Islet of Langerhans (tissue), 1 donor: Measurements from ENCODE around the gene KRTAP10-1.
"Not testable (repeated sequence)": the region's sequence is repeated elsewhere in the genome, so short reads cannot be mapped to it uniquely, and the experiment has no call there.

Experiments
- FAIRE-seq: peaks from one replicate; lab custom pipeline; 2011; peaks lifted over from hg19 to GRCh38; lab: Jason Lieb, UNC

KRTAP10-1 gene

GRCh38 chr21:44515359-44516165 lies 24.4 kb downstream of the KRTAP10-1 start:
- FAIRE-seq: no peak

- no peak for FAIRE-seq
Measured at GRCh38 chr21:44514746-44515358, 25.1 kb downstream of the KRTAP10-1 start.

GRCh38 chr21:44514218-44514520 lies 25.8 kb downstream of the KRTAP10-1 start:
- FAIRE-seq: no peak

- FAIRE-seq: no peak
Measured at GRCh38 chr21:44513389-44514217, 26.4 kb downstream of the KRTAP10-1 start.

DNA sequence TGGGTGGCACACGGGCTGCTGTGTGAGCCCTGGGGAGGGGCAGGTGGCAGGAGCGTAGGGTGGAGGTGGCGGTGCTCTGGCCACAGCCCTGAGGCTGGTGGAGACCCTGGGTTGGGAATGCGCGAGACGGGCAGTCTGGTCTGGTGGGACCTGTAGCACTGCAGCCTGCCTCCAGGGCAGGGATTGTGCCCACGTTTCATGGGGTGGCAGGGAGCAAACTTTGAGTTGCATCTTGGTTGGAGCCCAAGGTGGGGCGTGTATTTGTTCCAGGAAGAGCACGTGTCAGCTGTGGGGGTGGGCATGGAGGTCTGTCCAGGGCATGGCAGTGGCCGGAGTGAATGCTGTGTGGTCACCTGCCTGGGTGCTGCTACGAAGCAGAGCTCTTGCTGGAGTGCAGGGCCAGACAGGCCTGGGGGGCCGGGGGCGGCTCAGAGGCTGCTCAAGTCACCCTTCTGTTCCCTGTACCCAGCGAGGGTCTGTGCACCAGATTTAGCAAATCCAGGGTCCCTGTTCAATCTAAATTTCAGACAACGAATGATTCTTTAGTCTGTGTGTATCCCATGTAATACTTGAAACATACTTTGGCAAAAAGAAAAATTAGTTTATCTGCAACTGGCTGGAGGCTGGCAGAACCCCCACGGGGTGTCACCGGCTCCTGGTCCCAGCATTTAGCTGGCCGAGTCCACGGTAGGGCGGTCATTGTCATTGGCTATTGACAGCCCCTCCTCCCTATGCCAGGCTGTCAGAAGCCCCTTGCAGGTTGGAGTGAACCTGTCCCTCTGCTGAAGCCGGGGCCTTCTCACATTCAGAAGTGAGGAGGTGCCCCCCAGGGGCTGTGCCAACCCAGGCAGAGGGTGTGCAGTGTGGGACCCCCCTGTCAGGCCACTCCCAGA lies 27.3 kb downstream of the KRTAP10-1 start:
- FAIRE-seq: no peak

- no peak for FAIRE-seq
Measured at GRCh38 chr21:44511938-44512275, 28.1 kb downstream of the KRTAP10-1 start.

DNA sequence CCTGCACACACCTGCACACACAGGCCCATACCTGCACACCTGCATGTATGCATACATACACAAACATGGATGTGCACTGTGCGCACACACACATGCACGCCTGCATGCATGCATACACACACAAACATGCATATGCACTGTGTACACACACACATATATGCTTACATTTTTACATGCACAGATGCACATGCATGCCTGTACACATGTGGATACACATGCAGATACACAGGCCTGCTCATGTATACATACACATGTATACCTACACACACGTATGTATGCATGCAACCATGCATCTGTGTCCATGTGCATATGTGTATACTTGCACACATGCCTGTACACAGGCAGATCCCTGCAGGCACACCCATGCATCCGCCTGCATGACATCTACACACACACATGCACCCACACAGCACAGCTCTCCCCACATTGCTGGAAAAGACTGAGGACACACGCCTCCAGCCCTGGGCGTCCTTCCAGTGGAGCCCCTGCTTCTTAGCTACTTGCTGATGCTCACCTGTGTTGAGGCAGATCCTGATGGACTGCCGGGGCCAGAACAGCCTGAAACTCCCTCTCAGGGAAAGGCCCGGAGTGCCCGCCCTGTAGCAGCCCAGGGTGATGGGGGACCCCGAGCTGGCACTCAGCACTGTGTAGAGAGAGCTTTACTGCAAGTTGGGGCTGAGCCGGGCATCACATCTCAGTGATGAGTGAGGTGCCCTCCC lies 28.6 kb downstream of the KRTAP10-1 start:
- FAIRE-seq: no peak

- FAIRE-seq: no peak
Measured at GRCh38 chr21:44510508-44511218, 29.3 kb downstream of the KRTAP10-1 start.

- FAIRE-seq: no peak
Measured at GRCh38 chr21:44510109-44510507, 29.9 kb downstream of the KRTAP10-1 start.

DNA sequence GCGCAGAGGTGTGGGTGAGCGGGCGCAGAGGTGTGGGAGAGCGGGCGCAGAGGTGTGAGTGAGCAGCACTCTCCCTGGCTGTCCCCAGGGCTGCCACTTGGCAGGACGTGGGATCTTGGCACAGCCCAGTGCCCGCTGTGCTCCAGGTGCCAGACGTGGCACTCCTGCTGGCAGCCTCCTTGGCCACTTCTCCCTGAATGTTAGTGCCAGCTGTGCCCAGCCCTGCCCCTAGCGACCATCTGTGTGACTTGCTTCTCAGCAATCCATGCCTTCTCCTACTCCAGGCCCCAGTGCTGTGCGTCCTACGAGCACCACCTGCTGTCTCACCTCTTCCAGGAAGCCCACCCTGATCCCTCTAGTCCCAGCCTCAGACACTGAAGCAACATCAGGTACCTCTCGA lies 30.5 kb downstream of the KRTAP10-1 start:
- FAIRE-seq: no peak

DNA sequence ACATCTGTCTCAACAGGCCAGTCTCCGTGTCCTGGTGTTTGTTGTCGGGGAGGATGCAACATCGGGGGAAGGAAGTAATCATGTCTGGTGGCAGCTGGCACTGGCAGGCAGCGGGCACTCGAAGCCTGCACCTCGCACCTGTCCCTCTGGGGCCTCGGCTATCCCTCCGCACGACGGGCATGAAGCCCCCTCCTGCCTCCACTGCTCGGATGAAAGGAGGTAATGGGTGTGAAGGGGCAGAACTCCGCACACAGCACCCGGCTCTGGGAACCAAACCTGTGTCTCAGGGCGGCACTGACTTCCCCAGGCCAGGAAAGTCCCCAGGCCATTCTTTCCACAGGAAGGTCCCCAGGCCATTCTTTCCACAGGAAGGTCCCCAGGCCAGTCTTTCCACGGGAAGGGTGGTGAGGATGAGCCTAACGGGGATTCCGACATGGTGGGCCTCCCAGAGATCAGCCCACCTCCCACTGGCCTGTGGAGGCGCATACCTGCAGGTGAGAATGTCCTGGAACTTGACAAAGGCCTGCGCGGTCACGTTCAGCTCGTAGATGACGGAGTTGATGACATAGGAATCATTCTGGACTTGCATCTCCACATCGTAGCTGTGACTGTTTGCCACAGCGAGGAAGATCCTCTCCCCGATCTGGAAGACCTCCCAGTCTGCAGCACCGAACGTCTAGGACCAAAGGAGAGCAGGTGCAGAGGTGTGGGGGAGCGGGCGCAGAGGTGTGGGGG lies 31.1 kb downstream of the KRTAP10-1 start:
- FAIRE-seq: no peak

DNA sequence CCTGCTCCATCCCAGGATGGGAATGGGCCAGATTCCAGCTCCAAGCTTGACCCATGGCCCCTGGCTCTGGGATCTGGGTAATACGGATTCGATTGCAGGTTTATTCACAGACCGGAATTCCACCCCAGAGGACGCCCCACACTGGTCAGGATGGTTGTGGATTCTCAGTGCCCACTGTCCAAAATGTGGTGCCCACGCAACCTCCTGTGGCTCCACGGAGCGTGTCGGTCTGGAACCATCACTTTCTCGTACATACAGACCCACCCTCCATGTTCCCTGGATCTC lies 31.6 kb downstream of the KRTAP10-1 start:
- no peak for FAIRE-seq

- FAIRE-seq: no peak
Measured at GRCh38 chr21:44507673-44508425, 32.1 kb downstream of the KRTAP10-1 start.

DNA sequence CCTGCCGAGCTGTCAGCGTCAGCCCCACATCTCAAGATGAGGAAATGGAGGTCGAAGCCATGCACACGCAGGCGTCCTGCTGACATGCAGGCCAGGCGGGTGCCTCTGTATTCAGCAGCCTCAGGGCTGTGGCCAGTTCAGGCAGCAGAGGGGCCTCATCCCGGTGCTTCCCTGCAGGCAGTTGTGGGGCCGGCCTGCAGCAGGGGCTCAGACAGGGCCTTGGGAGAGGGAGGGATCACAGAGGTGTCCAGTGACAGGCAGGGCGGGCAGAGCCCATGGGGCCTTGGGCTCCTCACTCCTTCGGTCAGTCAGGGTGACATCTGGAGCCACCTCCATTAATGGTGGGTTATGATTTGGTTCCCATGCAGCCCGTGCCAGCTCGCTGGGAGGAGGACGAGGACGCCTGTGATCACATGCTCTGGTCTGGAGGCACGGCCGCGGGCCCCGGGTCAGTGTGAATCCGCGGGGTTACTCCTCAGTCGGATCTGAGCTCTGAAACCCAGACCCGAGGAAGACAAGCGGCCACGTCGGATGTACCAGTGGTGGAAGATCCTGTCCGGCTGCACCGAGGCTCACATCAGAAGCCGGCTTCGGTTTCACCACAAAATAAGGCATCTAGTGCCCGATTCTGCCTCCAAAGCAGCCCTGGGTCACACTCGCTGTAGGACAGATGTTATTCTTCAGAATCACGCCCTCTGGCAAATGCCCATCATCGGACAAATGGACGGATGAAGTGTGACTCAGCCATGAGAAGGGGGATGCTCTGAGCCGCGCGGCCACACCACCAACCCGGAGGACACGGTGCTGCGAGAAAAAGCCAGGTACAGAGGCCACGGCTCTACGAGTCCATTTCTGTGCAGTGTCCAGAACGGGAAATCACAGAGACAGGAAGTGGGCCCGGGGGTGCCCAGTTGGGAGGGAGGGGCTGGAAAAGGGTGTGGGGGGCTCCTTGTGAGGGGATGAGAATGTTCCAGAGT lies 33.4 kb downstream of the KRTAP10-1 start:
- FAIRE-seq: no peak

- no peak for FAIRE-seq
Measured at GRCh38 chr21:44505673-44506278, 34.2 kb downstream of the KRTAP10-1 start.

DNA sequence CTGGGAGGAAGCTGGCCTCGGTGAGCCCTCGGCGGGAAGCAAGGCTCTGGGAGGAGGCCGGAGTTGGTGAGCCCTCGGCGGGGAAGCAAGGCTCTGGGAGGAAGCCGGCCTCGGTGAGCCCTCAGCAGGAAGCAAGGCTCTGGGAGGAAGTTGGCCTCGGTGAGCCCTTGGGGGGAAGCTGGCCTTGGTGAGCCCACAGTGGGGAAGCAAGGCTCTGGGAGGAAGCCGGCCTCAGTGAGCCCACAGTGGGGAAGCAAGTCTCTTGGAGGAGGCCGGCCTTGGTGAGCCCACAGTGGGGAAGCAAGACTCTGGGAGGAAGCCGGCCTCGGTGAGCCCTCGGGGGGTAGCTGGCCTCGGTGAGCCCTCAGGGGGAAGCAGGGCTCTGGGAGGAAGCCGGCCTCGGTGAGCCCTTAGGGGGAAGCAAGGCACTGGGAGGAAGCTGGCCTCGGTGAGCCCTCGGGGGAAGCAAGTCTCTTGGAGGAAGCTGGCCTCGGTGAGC lies 36.0 kb downstream of the KRTAP10-1 start:
- no peak for FAIRE-seq

DNA sequence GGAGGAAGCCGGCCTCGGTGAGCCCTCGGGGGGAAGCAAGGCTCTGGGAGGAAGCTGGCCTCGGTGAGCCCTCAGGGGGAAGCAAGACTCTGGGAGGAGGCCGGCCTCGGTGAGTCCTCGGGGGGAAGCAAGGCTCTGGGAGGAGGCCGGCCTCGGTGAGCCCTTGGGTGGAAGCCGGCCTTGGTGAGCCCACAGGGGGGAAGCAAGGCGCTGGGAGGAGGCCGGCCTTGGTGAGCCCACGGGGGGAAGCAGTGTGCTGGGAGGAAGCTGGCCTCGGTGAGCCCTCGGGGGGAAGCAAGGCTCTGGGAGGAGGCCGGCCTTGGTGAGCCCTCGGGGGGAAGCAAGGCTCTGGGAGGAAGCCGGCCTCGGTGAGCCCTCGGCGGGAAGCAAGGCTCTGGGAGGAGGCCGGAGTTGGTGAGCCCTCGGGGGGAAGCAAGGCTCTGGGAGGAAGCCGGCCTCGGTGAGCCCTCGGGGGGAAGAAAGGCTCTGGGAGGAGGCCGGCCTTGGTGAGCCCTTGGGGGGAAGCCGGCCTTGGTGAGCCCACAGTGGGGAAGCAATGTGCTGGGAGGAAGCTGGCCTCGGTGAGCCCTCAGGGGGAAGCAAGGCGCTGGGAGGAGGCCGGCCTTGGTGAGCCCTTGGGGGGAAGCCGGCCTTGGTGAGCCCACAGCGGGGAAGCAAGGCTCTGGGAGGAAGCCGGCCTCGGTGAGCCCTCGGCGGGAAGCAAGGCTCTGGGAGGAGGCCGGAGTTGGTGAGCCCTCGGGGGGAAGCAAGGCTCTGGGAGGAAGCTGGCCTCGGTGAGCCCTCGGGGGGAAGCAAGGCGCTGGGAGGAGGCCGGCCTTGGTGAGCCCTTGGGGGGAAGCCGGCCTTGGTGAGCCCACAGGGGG lies 36.7 kb downstream of the KRTAP10-1 start:
- not testable (repeated sequence) for FAIRE-seq
